HG03066 (cell line): ENCODE results near the gene FXYD1.

Source experiments
- ATAC-seq: cut with Tn5 transposase; IDR thresholded peaks from one replicate; pipeline ENCODE4 v1.9.1; 2021; ENCODE audit warnings: low read depth; ENCODE audit not compliant: unreplicated experiment

The FXYD1 gene

GRCh38 chr19:35178701-35179100, 40.1 kb downstream of the FXYD1 start:
- no peak for ATAC-seq

GRCh38 chr19:35179830-35180229, 41.2 kb downstream of the FXYD1 start:
- ATAC-seq, result no peak

GRCh38 chr19:35181387-35181786, 42.8 kb downstream of the FXYD1 start:
- no peak for ATAC-seq

- ATAC-seq, result no peak
Observed at GRCh38 chr19:35184267-35184666, 45.6 kb downstream of the FXYD1 start.

- no peak for ATAC-seq
Observed at GRCh38 chr19:35184884-35185283, 46.3 kb downstream of the FXYD1 start.
